CD4-positive, alpha-beta memory T cell (primary cell): ENCODE measurements around the gene SLC22A31. TPM values are rescaled to one million over a fixed set of nuclear protein-coding genes. Genes with fewer than 3 reads are reported as not detected.

Experiments
- CTCF ChIA-PET: fragments of 350-600 bp; sonication (Branson Sonifier 250); formaldehyde crosslinking; loops from one replicate; lab custom pipeline; 2021; ENCODE audit warnings: inconsistent platforms; ENCODE audit not compliant: partially characterized antibody; lab: Charles Lee
- POLR2A ChIA-PET: fragments of 350-600 bp; sonication (Branson Sonifier 250); formaldehyde crosslinking; loops from one replicate; lab custom pipeline; 2021; ENCODE audit not compliant: partially characterized antibody; lab: Charles Lee
- DNase-seq, 5 donors: peaks; one replicate each; pipeline versions ENCODE4 v3.0.0 to v3.0.0-alpha.2; 2020 to 2022; ENCODE audit warnings: mixed read lengths in 1 of 5
- H3K27ac ChIP-seq: one replicate; pipeline ENCODE4 v1.7.0; 2013; ENCODE audit warnings: low read depth, low read length
- H3K27me3 ChIP-seq: 2 replicates; pipeline ENCODE4 v1.7.0; 2013; ENCODE audit warnings: mild to moderate bottlenecking, low read length, moderate library complexity; ENCODE audit not compliant: insufficient read depth
- H3K36me3 ChIP-seq: 2 replicates; pipeline ENCODE4 v1.7.0; 2013; ENCODE audit warnings: mild to moderate bottlenecking, low read length, moderate library complexity; ENCODE audit not compliant: insufficient read depth
- H3K4me1 ChIP-seq: 2 replicates; pipeline ENCODE4 v1.7.0; 2013; ENCODE audit warnings: mild to moderate bottlenecking, low read length, moderate library complexity; ENCODE audit not compliant: insufficient read depth
- H3K4me3 ChIP-seq, 2 donors: one replicate each; pipeline ENCODE4 v1.7.0; 2013; ENCODE audit warnings: low read length in 2 of 2, mild to moderate bottlenecking in 1 of 2
- H3K9me3 ChIP-seq, 2 donors: one replicate each; pipeline ENCODE4 v1.7.0; 2013; ENCODE audit warnings: low read length in 2 of 2, control low read depth in 1 of 2; ENCODE audit not compliant: control insufficient read depth in 1 of 2
- H3K27ac Mint-ChIP-seq, 7 donors: one replicate each; pipeline ENCODE4 v1.8.0; 2020 to 2021; ENCODE audit warnings: mixed read lengths in 7 of 7, mild to moderate bottlenecking in 6 of 7, inconsistent platforms in 3 of 7, moderate library complexity in 3 of 7
- H3K27me3 Mint-ChIP-seq, 2 donors: one replicate each; pipeline ENCODE4 v1.8.0; 2020 to 2021; ENCODE audit warnings: mixed read lengths in 2 of 2
- H3K36me3 Mint-ChIP-seq, 2 donors: one replicate each; pipeline ENCODE4 v1.8.0; 2020 to 2021; ENCODE audit warnings: mixed read lengths in 2 of 2, inconsistent platforms in 1 of 2, mild to moderate bottlenecking in 1 of 2
- H3K4me1 Mint-ChIP-seq, 4 donors: one replicate each; pipeline ENCODE4 v1.8.0; 2020 to 2021; ENCODE audit warnings: mixed read lengths in 4 of 4, mild to moderate bottlenecking in 1 of 4
- H3K4me3 Mint-ChIP-seq, 8 donors: one replicate each; pipeline ENCODE4 v1.8.0; 2020 to 2021; ENCODE audit warnings: mixed read lengths in 8 of 8, mild to moderate bottlenecking in 7 of 8, moderate library complexity in 6 of 8, inconsistent platforms in 3 of 8
- H3K9me3 Mint-ChIP-seq, 8 donors: one replicate each; pipeline ENCODE4 v1.8.0; 2020 to 2021; ENCODE audit warnings: mixed read lengths in 8 of 8, mild to moderate bottlenecking in 5 of 8, inconsistent platforms in 3 of 8, moderate library complexity in 1 of 8
- intact Hi-C: fragments of 100-400 bp; cut with micrococcal nuclease; formaldehyde crosslinking; loops from one replicate; pipeline ENCODE4 v1.15.1; 2023
- polyA plus RNA-seq, 2 donors: library from polyadenylated mRNA; unstranded; fragments of 300-500 nt; fragmentation: Illumina TruSeq; gene quantifications; one replicate each; pipeline ENCODE4 v1.2.3, GENCODE V29; 2021
- total RNA-seq, 2 experiments: library from RNA; stranded (reverse); gene quantifications; one replicate each; pipeline ENCODE4 v1.2.3, GENCODE V29; 2021

SLC22A31 gene
- total and polyA plus RNA-seq, 4 experiments from 2014 or later = 0.32 to 0.48 (median 0.44) TPM; not detected in 1

DNA sequence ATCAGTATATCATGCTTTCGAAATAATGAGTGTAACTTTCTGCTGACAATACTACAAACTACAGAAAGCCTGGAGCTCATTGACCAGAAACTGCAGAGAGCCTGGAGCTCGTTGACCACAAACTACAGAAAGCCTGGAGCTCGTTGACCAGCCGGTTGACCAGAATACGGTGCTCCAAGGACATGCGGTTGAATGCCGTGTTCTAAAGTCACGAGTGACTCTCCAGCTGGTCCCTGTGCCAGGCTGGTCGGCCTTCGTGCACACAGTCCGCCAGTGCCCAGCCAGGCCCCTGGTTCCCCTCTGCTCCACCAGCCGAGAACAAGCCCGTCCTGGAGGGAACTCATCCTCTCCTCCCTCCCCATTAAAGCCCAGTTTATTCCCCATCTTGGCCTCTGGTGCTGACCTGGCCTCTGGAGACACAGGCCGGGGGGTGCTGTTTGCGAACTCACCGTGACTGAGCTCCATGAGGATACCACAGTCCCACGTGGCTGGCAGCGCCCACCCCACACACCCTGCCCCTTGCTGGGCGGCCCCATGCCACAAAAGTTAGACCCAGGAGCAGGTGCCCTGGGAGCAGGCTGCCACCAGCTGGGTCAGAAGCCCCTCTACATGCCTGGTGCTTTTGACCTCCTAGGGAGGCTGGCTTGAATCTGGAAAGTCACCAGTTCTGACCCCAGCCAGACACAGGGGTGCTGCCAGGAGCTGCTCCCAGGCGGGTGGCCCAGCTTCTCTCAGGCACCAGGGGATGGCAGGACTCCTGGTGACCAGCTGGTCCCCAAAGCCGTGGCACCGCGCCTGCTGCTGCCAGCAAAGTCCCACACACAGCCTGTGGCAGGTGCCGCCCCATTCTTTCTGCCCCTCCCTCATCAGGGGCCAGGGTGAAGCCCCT lies 44.2 kb downstream of the SLC22A31 start:
- Histone ChIP-seq H3K36me3 (no peaks in the 10 kb centered on the region), H3K4me3 (no peak overlapping the region), H3K9me3 (no peaks in the 10 kb centered on the region), H3K27me3 (no peaks in the 10 kb centered on the region), H3K27ac (no peak overlapping the region), H3K4me1 (no peaks in the 10 kb centered on the region)
- peak overlapping the region in 3 of 7 donors; percentile 3 to 46 (median 41) for H3K27ac Mint-ChIP-seq
- ChIA-PET CTCF (no interaction called here), POLR2A (interaction anchor here (1.1 to 1.6 kb wide), 4 partner anchors 18 to 62 kb away, joined by 3 to 7 read pairs (median 4); partner anchors contain the start of gene ACSF3)
- H3K27me3 Mint-ChIP-seq = no peaks in the 10 kb centered on the region
- no peak for DNase-seq
- intact Hi-C loops = no loop called here
- peaks cover 0 to 20% (median 2%) of the 10 kb centered on the region in 4 donors for H3K4me1 Mint-ChIP-seq
- H3K4me3 Mint-ChIP-seq = no peak overlapping the region
- H3K36me3 Mint-ChIP-seq = peaks cover 4 to 7% of the 10 kb centered on the region in 2 donors
- H3K9me3 Mint-ChIP-seq = peaks cover 0 to 1% (median 0%) of the 10 kb centered on the region in 8 donors

DNA sequence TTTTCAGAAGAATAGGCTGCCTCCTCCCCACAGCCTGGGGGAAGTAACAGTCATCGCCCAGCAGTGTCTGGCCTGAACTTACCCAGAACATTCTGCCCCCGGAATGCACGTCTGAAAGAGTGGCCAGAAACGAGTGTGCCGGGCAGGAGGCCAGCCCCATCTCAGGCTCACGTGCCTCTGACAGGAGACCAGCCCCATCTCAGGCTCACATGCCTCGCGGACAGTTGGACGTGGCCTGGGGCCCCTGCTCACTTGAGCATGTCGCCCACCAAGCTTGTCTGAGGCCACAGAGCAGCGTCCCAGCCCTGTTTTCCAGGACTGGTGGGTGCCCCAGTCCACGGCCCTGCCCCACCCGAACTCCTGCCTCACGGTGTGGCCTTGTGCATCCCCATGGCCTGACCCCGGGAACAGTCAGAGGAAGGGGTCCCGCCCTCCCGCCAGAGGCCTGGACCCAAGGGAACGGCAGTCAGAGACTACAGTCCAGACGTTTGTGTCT lies 45.1 kb downstream of the SLC22A31 start:
- Mint-ChIP-seq H3K36me3 (peaks cover 10 to 14% of the 10 kb centered on the region in 2 donors), H3K27me3 (no peaks in the 10 kb centered on the region), H3K9me3 (peaks cover 0 to 1% (median 0%) of the 10 kb centered on the region in 8 donors), H3K4me1 (peaks cover 0 to 20% (median 2%) of the 10 kb centered on the region in 4 donors), H3K4me3 (no peak overlapping the region), H3K27ac (peak overlapping the region in 4 of 7 donors; percentile 3 to 47 (median 40))
- Histone ChIP-seq H3K36me3 (no peaks in the 10 kb centered on the region), H3K9me3 (no peaks in the 10 kb centered on the region), H3K27me3 (no peaks in the 10 kb centered on the region), H3K4me3 (no peak overlapping the region), H3K4me1 (no peaks in the 10 kb centered on the region), H3K27ac (no peak overlapping the region)
- POLR2A ChIA-PET = interaction anchor here (1.1 to 1.4 kb wide), 3 partner anchors 19 to 61 kb away, joined by 3 to 7 read pairs (median 5); partner anchors contain the start of gene ACSF3
- intact Hi-C loops = no loop called here
- CTCF ChIA-PET = no interaction called here
- DNase-seq = no peak

DNA sequence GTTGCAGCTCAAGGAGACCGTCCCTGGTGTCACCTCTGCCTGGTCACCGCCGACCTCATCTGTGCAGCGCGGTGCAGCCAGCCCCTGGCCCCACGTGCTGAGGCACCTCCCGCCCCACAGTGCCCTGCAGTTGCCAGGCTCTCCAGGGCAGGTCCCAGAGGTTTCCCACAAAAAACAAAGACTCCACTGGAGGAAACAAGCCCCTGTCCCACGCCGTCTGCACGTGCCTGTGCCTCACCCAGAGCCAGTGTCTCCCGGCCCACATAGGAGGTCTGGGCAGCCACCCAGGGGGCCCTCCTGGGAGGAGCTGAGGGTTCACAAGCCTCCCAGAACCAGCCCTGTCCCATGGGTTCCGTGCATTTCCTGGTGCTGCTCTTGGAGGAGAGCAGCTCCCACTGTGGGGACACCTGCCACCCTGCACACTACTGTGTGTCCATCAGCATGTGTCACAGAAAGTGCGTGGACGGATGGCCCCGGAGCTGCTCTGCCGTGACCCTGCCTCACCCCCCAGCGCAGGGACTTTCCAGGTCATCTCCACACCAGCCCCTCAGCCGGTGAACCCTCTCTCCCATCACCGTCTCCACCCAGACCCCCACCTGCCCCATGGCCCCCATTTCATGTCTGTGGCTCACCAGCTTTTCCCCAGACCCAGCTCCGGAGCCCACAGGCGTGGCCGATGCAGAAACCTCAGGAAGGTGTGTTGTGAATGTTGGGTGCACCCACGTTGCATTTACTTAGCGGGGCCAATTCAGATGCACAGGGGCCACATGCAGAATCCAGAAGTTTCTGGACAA lies 45.8 kb downstream of the SLC22A31 start:
- peak overlapping the region in 1 of 7 donors; percentile 87 for H3K27ac Mint-ChIP-seq
- Histone ChIP-seq H3K4me3 (no peak overlapping the region), H3K4me1 (no peaks in the 10 kb centered on the region), H3K36me3 (no peaks in the 10 kb centered on the region), H3K27me3 (no peaks in the 10 kb centered on the region), H3K9me3 (no peaks in the 10 kb centered on the region), H3K27ac (no peak overlapping the region)
- peaks cover 0 to 1% (median 0%) of the 10 kb centered on the region in 8 donors for H3K9me3 Mint-ChIP-seq
- H3K27me3 Mint-ChIP-seq = no peaks in the 10 kb centered on the region
- peaks cover 0 to 20% (median 2%) of the 10 kb centered on the region in 4 donors for H3K4me1 Mint-ChIP-seq
- H3K4me3 Mint-ChIP-seq = no peak overlapping the region
- POLR2A ChIA-PET = interaction anchor here (1.1 kb wide), 1 partner anchor 41 kb away, joined by 3 read pairs; no protein-coding TSS in a partner anchor
- CTCF ChIA-PET = no interaction called here
- DNase-seq = no peak
- peaks cover 15 to 20% of the 10 kb centered on the region in 2 donors for H3K36me3 Mint-ChIP-seq
- intact Hi-C loops = no loop called here

DNA sequence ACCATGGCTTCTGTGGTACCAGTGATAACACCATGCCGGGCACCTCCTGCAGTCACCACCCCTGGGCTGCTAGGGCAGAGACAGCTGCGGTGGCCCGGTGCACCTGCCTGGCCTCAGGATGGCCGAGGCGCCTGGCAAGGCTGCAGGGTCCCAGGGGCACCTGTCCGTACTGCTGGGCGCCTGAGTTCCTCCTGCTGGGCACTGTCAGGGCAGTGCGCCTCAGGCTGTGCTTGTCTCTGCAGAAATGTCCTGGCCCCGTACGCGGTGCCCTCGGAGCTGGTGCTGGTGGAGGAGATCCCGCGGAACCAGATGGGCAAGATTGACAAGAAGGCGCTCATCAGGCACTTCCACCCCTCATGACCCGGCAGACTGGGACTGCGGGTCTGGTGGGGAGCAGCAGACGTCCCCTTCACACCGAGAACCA lies 46.5 kb downstream of the SLC22A31 start:
- Mint-ChIP-seq H3K36me3 (peaks cover 23 to 27% of the 10 kb centered on the region in 2 donors), H3K27me3 (no peaks in the 10 kb centered on the region), H3K27ac (no peak overlapping the region), H3K4me1 (peaks cover 0 to 18% (median 3%) of the 10 kb centered on the region in 4 donors), H3K4me3 (no peak overlapping the region), H3K9me3 (peaks cover 0 to 7% (median 1%) of the 10 kb centered on the region in 8 donors)
- no peak overlapping the region for H3K4me3 ChIP-seq
- no peaks in the 10 kb centered on the region for H3K27me3 ChIP-seq
- no peak for DNase-seq
- H3K27ac ChIP-seq = no peak overlapping the region
- POLR2A ChIA-PET = interaction anchor here (1.1 kb wide), 1 partner anchor 41 kb away, joined by 3 read pairs; no protein-coding TSS in a partner anchor
- intact Hi-C loops = no loop called here
- H3K9me3 ChIP-seq = no peaks in the 10 kb centered on the region
- CTCF ChIA-PET = no interaction called here
- H3K4me1 ChIP-seq = no peaks in the 10 kb centered on the region
- H3K36me3 ChIP-seq = no peaks in the 10 kb centered on the region

DNA sequence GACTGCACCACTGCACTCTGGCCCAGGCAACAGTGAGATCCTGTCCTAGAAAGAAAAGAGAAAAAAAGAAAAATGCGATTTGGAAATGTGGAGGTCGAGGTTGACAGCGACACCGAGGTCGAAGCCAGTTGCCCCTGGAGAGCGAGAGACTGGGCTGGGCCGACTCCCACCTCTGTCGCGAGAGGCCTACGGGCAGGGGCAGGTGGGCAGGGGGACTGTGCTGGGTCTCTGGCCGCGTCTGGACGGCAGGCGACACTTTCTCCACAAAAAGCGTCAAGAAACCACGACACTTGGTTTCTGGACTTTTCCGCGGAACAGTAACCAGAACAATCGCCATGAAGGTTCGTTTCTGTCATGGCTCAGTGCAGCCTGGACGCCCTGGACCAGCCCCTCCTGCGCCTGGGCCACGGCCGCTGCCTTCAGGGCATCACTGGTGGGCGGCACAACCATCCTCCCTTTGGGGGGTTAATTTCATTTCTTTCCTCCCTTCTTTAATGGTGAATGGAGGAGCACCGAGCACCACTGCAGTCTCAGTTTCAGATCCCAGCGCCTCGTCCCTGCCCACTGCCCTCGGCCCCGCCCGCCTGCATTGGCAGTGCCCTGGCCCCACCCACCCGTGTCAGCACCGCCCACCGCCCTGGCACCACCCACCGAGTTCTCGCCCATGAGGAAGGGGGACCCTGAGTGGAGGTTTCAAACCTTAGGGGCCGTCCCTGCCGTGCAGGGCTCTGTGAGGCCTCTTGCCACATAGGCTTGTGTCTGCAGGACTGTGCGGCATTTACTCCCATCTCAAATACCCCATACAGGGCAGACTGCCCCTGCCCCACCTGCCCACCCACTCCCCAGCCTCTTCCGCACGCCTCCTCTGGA lies 47.3 kb downstream of the SLC22A31 start:
- Histone ChIP-seq H3K4me3 (no peak overlapping the region), H3K4me1 (no peaks in the 10 kb centered on the region), H3K9me3 (no peaks in the 10 kb centered on the region), H3K27me3 (no peaks in the 10 kb centered on the region), H3K27ac (no peak overlapping the region), H3K36me3 (no peaks in the 10 kb centered on the region)
- peaks cover 26 to 32% of the 10 kb centered on the region in 2 donors for H3K36me3 Mint-ChIP-seq
- H3K4me3 Mint-ChIP-seq = no peak overlapping the region
- peak overlapping the region in 3 of 7 donors; percentile 15 to 80 (median 35) for H3K27ac Mint-ChIP-seq
- H3K4me1 Mint-ChIP-seq = peaks cover 0 to 17% (median 3%) of the 10 kb centered on the region in 4 donors
- ChIA-PET CTCF (no interaction called here), POLR2A (no interaction called here)
- H3K9me3 Mint-ChIP-seq = peaks cover 0 to 8% (median 1%) of the 10 kb centered on the region in 8 donors
- H3K27me3 Mint-ChIP-seq = no peaks in the 10 kb centered on the region
- intact Hi-C loops = no loop called here
- DNase-seq = no peak

DNA sequence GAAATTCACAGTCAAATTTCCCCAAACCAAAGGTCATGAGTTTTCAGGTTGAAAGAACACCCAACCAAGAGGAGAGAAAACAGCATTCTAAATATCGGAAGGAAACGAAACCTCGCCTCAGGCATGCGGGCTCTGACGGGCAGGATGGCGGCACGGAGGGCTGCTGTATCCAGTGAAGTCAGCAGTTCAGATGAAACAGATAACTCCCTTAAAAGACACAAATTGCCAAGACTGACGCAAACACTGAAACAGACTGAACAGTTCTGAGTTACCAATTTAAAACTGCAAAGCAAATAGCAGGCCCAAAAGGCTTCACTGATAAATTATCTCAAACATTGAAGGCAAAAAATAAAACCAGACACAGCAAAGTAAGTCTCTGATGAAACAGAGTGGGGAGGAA lies 49.4 kb downstream of the SLC22A31 start:
- no peak for DNase-seq
- no peaks in the 10 kb centered on the region for H3K4me1 ChIP-seq
- H3K27me3 Mint-ChIP-seq = no peaks in the 10 kb centered on the region
- intact Hi-C loops = no loop called here
- no peak overlapping the region for H3K4me3 Mint-ChIP-seq
- H3K36me3 Mint-ChIP-seq = peaks cover 37 to 42% of the 10 kb centered on the region in 2 donors
- no peaks in the 10 kb centered on the region for H3K9me3 ChIP-seq
- peak overlapping the region in 3 of 7 donors; percentile 3 to 59 (median 38) for H3K27ac Mint-ChIP-seq
- no peaks in the 10 kb centered on the region for H3K27me3 ChIP-seq
- H3K36me3 ChIP-seq = peaks cover 8% of the 10 kb centered on the region
- peaks cover 0 to 8% (median 1%) of the 10 kb centered on the region in 8 donors for H3K9me3 Mint-ChIP-seq
- CTCF ChIA-PET = no interaction called here
- POLR2A ChIA-PET = no interaction called here
- peaks cover 0 to 12% (median 3%) of the 10 kb centered on the region in 4 donors for H3K4me1 Mint-ChIP-seq
- no peak overlapping the region for H3K4me3 ChIP-seq
- H3K27ac ChIP-seq = no peak overlapping the region
